K562 treated with DMSO at 1 percent for 12 hours (cell line): Measurements from ENCODE around the gene ZEB2. TPM values are rescaled to one million over a fixed set of nuclear protein-coding genes. Genes with fewer than 3 reads are reported as not detected.

ENCODE experiments used
- total RNA-seq: library from RNA; unstranded; fragments of 300-600 nt; gene quantifications from 2 replicates; pipeline ENCODE4 v1.2.3, GENCODE V29; 2022; ENCODE audit not compliant: insufficient read depth

Gene ZEB2
- 5.7 and 16.5 TPM in 2 replicates for total RNA-seq

GRCh38 chr2:144519934-144520731 lies at the start of gene ZEB2:
TSS of gene ZEB2 (minus strand) at chr2:144520119. CDS start at chr2:144517350, 2,769 bp downstream.

